ENCODE data around the gene PEA15. TPM values are rescaled to one million over a fixed set of nuclear protein-coding genes. Genes with fewer than 3 reads are reported as not detected.

Gene PEA15
- total RNA-seq, 1 experiment from 2014 or later, result 56.3 TPM

GRCh38 chr1:160178731-160179130 lies 26.5 kb upstream of the PEA15 start (continued):
- no peak for TF ChIP-seq ZMAT4 (CRISPR knock-in tag; IDR thresholded peaks at IDR 0.05)
- TF ChIP-seq KAT7 (CRISPR knock-in tag; IDR thresholded peaks at IDR 0.05; ENCODE audit: borderline replicate concordance), result no peak

GRCh38 chr1:160179336-160179735 lies 25.8 kb upstream of the PEA15 start:
- Mint-ChIP-seq H3K4me3 (no peak overlapping the region), H3K27ac (no peak overlapping the region), H3K9me3 (peaks cover 3% of the 10 kb centered on the region; the same call in 1 of the 2 replicates), H3K27me3 (ENCODE audit: low read depth) (no peaks in the 10 kb centered on the region; the same call in 1 of the 2 replicates), H3K36me3 (no peaks in the 10 kb centered on the region), H3K4me1 (peaks cover 16% of the 10 kb centered on the region)
- ATAC-seq (no peak), DNase-seq (ENCODE audit: low spot score) (no peak)
- TF ChIP-seq IRF2 (CRISPR knock-in tag; IDR thresholded peaks at IDR 0.05; ENCODE audit: borderline replicate concordance, low read depth) (no peak), KAT7 (CRISPR knock-in tag; IDR thresholded peaks at IDR 0.05; ENCODE audit: borderline replicate concordance) (no peak), ZNF671 (CRISPR knock-in tag; IDR thresholded peaks at IDR 0.05) (no peak), ZNF512 (CRISPR knock-in tag; IDR thresholded peaks at IDR 0.05; ENCODE audit: borderline replicate concordance) (no peak), JUN (CRISPR knock-in tag; IDR thresholded peaks at IDR 0.05) (no peak)
- CTCF ChIA-PET, result interaction anchor here (1.0 to 1.3 kb wide), 3 partner anchors 14 to 73 kb away, joined by 3 to 6 read pairs (median 3); no protein-coding TSS in a partner anchor
- POLR2A ChIA-PET, result no interaction called here

GRCh38 chr1:160186246-160186645 lies 18.9 kb upstream of the PEA15 start:
- TF ChIP-seq MXD4 (CRISPR knock-in tag; IDR thresholded peaks at IDR 0.05; ENCODE audit: borderline replicate concordance) (no peak), FOXJ3 (CRISPR knock-in tag; IDR thresholded peaks at IDR 0.05; ENCODE audit: borderline replicate concordance) (no peak), E2F4 (CRISPR knock-in tag; IDR thresholded peaks at IDR 0.05; ENCODE audit: borderline replicate concordance, low read depth) (no peak), PREB (CRISPR knock-in tag; IDR thresholded peaks at IDR 0.05; ENCODE audit: borderline replicate concordance) (no peak), ZNF138 (CRISPR knock-in tag; conservative IDR thresholded peaks at IDR 0.05) (no peak), JUN (CRISPR knock-in tag; IDR thresholded peaks at IDR 0.05) (no peak)
- no peak for DNase-seq (ENCODE audit: low spot score)
- peaks cover 22% of the 10 kb centered on the region for H3K4me1 Mint-ChIP-seq
- H3K27me3 Mint-ChIP-seq (ENCODE audit: low read depth), result no peaks in the 10 kb centered on the region; the same call in 1 of the 2 replicates
- no peak overlapping the region for H3K4me3 Mint-ChIP-seq
- CTCF ChIA-PET, result interaction anchor here (0.6 to 1.5 kb wide), 4 partner anchors 24 to 108 kb away, joined by 3 to 6 read pairs (median 4); no protein-coding TSS in a partner anchor
- ATAC-seq, result no peak
- H3K27ac Mint-ChIP-seq, result no peak overlapping the region
- POLR2A ChIA-PET, result interaction anchor here (0.6 kb wide), 1 partner anchor 265 kb away, joined by 3 read pairs; no protein-coding TSS in a partner anchor
- H3K9me3 Mint-ChIP-seq, result no peaks in the 10 kb centered on the region
- H3K36me3 Mint-ChIP-seq, result no peaks in the 10 kb centered on the region

- ATAC-seq (no peak), DNase-seq (ENCODE audit: low spot score) (no peak)
- CTCF ChIA-PET, result interaction anchor here (0.6 to 1.5 kb wide), 4 partner anchors 24 to 109 kb away, joined by 3 to 6 read pairs (median 4); no protein-coding TSS in a partner anchor
- Mint-ChIP-seq H3K27ac (no peak overlapping the region), H3K4me1 (peaks cover 22% of the 10 kb centered on the region), H3K9me3 (no peaks in the 10 kb centered on the region), H3K4me3 (no peak overlapping the region), H3K27me3 (ENCODE audit: low read depth) (no peaks in the 10 kb centered on the region; the same call in 1 of the 2 replicates), H3K36me3 (no peaks in the 10 kb centered on the region)
- TF ChIP-seq NR1H2 (CRISPR knock-in tag; IDR thresholded peaks at IDR 0.05), result no peak
- POLR2A ChIA-PET, result no interaction called here
Measured at GRCh38 chr1:160186729-160187128, 18.5 kb upstream of the PEA15 start.

GRCh38 chr1:160187407-160187806 lies 17.8 kb upstream of the PEA15 start:
- ChIA-PET CTCF (interaction anchor here (1.3 to 1.5 kb wide), 3 partner anchors 25 to 104 kb away, joined by 3 to 6 read pairs (median 3); no protein-coding TSS in a partner anchor), POLR2A (no interaction called here)
- peaks cover 19% of the 10 kb centered on the region for H3K4me1 Mint-ChIP-seq
- H3K9me3 Mint-ChIP-seq, result no peaks in the 10 kb centered on the region
- no peaks in the 10 kb centered on the region; the same call in 1 of the 2 replicates for H3K27me3 Mint-ChIP-seq (ENCODE audit: low read depth)
- DNase-seq (ENCODE audit: low spot score) (no peak), ATAC-seq (no peak)
- H3K27ac Mint-ChIP-seq, result no peak overlapping the region
- H3K4me3 Mint-ChIP-seq, result no peak overlapping the region
- no peaks in the 10 kb centered on the region for H3K36me3 Mint-ChIP-seq
- TF ChIP-seq PRRX2 (CRISPR knock-in tag; IDR thresholded peaks at IDR 0.05) (no peak), ZNF121 (CRISPR knock-in tag; IDR thresholded peaks at IDR 0.05) (no peak), NR3C1 (CRISPR knock-in tag; conservative IDR thresholded peaks at IDR 0.05; ENCODE audit: low read depth) (no peak), RORB (CRISPR knock-in tag; IDR thresholded peaks at IDR 0.05) (no peak), ATF2 (CRISPR knock-in tag; IDR thresholded peaks at IDR 0.05; ENCODE audit: borderline replicate concordance, low read depth) (no peak), E2F5 (CRISPR knock-in tag; IDR thresholded peaks at IDR 0.05) (no peak), NFATC4 (CRISPR knock-in tag; IDR thresholded peaks at IDR 0.05) (no peak), FOXJ3 (CRISPR knock-in tag; IDR thresholded peaks at IDR 0.05; ENCODE audit: borderline replicate concordance) (no peak), MXD4 (CRISPR knock-in tag; IDR thresholded peaks at IDR 0.05; ENCODE audit: borderline replicate concordance) (no peak), ZNF263 (CRISPR knock-in tag; IDR thresholded peaks at IDR 0.05; ENCODE audit: low read depth) (no peak), ZNF138 (CRISPR knock-in tag; conservative IDR thresholded peaks at IDR 0.05) (no peak)
